Measurements from ENCODE around the gene DOK3. TPM values are rescaled to one million over a fixed set of nuclear protein-coding genes. Genes with fewer than 3 reads are reported as not detected.

DOK3 gene
- total and polyA plus RNA-seq, 10 of the 15 experiments (the other 5 are each of a cell fraction or from before 2014, with no cell fraction given): 6.6 to 107 (median 52.1) TPM

GRCh38 chr5:177554474-177555111 lies 45.0 kb upstream of the DOK3 start, which contains the start of gene FAM193B (continued):
- TF ChIP-seq, protein P1, sequence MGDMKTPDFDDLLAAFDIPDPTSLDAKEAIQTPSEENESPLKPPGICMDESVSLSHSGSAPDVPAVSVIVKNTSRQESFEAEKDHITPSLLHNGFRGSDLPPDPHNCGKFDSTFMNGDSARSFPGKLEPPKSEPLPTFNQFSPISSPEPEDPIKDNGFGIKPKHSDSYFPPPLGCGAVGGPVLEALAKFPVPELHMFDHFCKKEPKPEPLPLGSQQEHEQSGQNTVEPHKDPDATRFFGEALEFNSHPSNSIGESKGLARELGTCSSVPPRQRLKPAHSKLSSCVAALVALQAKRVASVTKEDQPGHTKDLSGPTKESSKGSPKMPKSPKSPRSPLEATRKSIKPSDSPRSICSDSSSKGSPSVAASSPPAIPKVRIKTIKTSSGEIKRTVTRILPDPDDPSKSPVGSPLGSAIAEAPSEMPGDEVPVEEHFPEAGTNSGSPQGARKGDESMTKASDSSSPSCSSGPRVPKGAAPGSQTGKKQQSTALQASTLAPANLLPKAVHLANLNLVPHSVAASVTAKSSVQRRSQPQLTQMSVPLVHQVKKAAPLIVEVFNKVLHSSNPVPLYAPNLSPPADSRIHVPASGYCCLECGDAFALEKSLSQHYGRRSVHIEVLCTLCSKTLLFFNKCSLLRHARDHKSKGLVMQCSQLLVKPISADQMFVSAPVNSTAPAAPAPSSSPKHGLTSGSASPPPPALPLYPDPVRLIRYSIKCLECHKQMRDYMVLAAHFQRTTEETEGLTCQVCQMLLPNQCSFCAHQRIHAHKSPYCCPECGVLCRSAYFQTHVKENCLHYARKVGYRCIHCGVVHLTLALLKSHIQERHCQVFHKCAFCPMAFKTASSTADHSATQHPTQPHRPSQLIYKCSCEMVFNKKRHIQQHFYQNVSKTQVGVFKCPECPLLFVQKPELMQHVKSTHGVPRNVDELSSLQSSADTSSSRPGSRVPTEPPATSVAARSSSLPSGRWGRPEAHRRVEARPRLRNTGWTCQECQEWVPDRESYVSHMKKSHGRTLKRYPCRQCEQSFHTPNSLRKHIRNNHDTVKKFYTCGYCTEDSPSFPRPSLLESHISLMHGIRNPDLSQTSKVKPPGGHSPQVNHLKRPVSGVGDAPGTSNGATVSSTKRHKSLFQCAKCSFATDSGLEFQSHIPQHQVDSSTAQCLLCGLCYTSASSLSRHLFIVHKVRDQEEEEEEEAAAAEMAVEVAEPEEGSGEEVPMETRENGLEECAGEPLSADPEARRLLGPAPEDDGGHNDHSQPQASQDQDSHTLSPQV (IDR thresholded peaks at IDR 0.05): no peak
- no peak for TF ChIP-seq CEBPZ (IDR thresholded peaks at IDR 0.05; ENCODE audit: low read depth, low read length)
- TF ChIP-seq CHD2 (IDR thresholded peaks at IDR 0.05; ENCODE audit: borderline replicate concordance, low read depth, low read length): peak; percentile 74; the same call in 1 of the 2 replicates
- no peak for TF ChIP-seq SIN3A (IDR thresholded peaks at IDR 0.05; ENCODE audit: low read depth, low read length)
- no peak for TF ChIP-seq NFYB (IDR thresholded peaks at IDR 0.05; ENCODE audit: insufficient read depth, low read depth, low read length)
- TF ChIP-seq CBX5 (IDR thresholded peaks at IDR 0.05; ENCODE audit: low read depth): no peak
- TF ChIP-seq ZNF274 (IDR thresholded peaks at IDR 0.05; ENCODE audit: insufficient read depth, insufficient read length): no peak
- TF ChIP-seq, protein P2, sequence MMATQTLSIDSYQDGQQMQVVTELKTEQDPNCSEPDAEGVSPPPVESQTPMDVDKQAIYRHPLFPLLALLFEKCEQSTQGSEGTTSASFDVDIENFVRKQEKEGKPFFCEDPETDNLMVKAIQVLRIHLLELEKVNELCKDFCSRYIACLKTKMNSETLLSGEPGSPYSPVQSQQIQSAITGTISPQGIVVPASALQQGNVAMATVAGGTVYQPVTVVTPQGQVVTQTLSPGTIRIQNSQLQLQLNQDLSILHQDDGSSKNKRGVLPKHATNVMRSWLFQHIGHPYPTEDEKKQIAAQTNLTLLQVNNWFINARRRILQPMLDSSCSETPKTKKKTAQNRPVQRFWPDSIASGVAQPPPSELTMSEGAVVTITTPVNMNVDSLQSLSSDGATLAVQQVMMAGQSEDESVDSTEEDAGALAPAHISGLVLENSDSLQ (IDR thresholded peaks at IDR 0.05): no peak
- TF ChIP-seq PAX8 (IDR thresholded peaks at IDR 0.05): no peak
- TF ChIP-seq TCF12 (IDR thresholded peaks at IDR 0.05; ENCODE audit: low read depth, low read length): no peak
- no peak for TF ChIP-seq GABPA (IDR thresholded peaks at IDR 0.05; ENCODE audit: low read depth)
- TF ChIP-seq CREM (IDR thresholded peaks at IDR 0.05; ENCODE audit: low read depth): peak; percentile 53; the same call in 1 of the 2 replicates
- TF ChIP-seq NR2C2 (IDR thresholded peaks at IDR 0.05; ENCODE audit: borderline replicate concordance, control insufficient read depth, insufficient read length, low read depth): peak; percentile 83
- peak; percentile 58; the same call in 1 of the 2 replicates for TF ChIP-seq CREB1 (IDR thresholded peaks at IDR 0.05; ENCODE audit: low read depth)
- no peak for TF ChIP-seq FOS (IDR thresholded peaks at IDR 0.05; ENCODE audit: borderline replicate concordance, extremely low read depth, insufficient read length)
- TF ChIP-seq REST (IDR thresholded peaks at IDR 0.05; ENCODE audit: low read depth, low read length): no peak
- no peak for TF ChIP-seq PAX5 (IDR thresholded peaks at IDR 0.05; ENCODE audit: borderline replicate concordance, low read depth, low read length)

Data from GM12878 (cell line).